ENCODE results near the gene FBXL5. TPM values are rescaled to one million over a fixed set of nuclear protein-coding genes. Genes with fewer than 3 reads are reported as not detected.

FBXL5 gene
- total RNA-seq, 1 donor = 107 TPM

DNA sequence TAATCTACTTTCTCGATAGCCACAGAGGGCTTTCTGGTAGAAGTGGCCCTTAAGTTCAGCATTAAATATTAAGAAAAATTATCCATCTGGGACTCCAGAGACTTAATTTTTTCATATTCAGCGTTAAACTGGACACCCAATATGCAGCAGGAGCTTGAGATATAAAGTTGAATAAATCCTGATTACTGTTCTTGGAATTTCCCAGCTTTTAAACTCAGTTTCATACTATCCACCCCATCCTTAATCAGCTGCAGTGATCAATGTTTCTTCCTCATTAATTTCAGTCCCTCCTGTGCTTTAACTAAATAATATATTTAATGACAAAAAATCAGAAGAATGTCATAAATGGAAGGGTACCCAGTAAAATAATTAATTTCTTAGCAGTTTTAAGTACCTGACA lies 3.6 kb upstream of the FBXL5 start:
- H3K4me3 ChIP-seq (ENCODE audit: low read depth, low read length) = no peak overlapping the region
- no peak for DNase-seq (ENCODE audit: low read depth)
- TF ChIP-seq, protein P1, sequence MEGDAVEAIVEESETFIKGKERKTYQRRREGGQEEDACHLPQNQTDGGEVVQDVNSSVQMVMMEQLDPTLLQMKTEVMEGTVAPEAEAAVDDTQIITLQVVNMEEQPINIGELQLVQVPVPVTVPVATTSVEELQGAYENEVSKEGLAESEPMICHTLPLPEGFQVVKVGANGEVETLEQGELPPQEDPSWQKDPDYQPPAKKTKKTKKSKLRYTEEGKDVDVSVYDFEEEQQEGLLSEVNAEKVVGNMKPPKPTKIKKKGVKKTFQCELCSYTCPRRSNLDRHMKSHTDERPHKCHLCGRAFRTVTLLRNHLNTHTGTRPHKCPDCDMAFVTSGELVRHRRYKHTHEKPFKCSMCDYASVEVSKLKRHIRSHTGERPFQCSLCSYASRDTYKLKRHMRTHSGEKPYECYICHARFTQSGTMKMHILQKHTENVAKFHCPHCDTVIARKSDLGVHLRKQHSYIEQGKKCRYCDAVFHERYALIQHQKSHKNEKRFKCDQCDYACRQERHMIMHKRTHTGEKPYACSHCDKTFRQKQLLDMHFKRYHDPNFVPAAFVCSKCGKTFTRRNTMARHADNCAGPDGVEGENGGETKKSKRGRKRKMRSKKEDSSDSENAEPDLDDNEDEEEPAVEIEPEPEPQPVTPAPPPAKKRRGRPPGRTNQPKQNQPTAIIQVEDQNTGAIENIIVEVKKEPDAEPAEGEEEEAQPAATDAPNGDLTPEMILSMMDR (IDR thresholded peaks at IDR 0.05; ENCODE audit: insufficient read depth, low read length) = no peak

DNA sequence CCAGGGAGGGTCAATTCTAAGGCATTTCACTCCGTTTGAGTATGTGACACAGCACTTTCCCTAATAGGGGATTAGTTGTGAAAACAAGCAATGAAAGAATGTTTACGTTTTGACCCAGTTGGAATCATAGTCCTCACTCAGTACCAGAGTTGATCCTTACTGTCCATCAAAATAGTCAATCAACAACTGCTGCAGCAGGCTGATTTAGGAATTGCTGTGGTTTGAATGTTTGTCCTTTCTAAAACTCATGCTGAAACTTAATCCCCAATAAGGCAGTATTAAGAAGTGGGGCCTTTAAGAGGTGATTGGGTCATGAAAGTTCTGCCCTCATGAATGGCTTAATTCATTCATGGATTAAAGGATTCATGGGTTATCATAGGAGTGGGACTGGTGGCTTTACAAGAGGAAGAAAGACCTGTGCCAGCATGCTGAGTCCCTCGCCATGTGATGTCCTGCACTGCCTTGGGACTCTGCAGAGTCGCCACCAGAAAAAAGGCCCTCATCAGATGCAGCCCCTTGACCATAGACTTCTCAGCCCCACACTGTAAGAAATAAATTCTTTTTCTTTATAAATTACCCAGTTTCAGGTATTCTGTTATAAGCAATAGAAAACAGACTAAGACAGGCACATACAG lies 3.1 kb upstream of the FBXL5 start:
- H3K4me3 ChIP-seq (ENCODE audit: low read depth, low read length) = no peak overlapping the region
- TF ChIP-seq, protein P1 (IDR thresholded peaks at IDR 0.05; ENCODE audit: insufficient read depth, low read length) = no peak
- DNase-seq (ENCODE audit: low read depth) = no peak

GRCh38 chr4:15657366-15657765 lies 2.2 kb upstream of the FBXL5 start:
- no peak overlapping the region for H3K4me3 ChIP-seq (ENCODE audit: low read depth, low read length)
- DNase-seq (ENCODE audit: low read depth) = peak; percentile 52
- TF ChIP-seq, protein P1 (IDR thresholded peaks at IDR 0.05; ENCODE audit: insufficient read depth, low read length) = no peak

DNA sequence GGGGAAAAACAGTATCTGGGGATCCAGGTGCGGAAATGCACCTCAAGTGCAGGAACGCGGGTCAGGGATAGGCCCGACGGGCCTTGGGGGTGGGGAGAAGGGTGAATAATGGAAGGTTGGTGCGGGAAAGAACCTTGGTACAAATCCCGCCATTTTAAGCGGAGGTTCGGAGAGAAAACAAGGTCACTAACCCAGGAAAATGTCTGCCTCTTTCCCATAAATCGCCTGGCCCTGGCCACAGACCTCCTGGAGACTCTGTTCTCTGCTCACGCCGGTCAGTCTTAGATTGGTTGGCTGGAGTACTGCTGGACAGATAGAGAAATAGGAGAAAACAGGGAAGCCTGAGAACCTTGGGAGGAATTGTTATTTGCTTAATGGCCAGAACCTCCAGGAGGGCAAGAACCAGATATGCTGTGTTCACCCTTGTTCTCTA lies 897 bp upstream of the FBXL5 start:
- TF ChIP-seq, protein P1 (IDR thresholded peaks at IDR 0.05; ENCODE audit: insufficient read depth, low read length) = no peak
- peak; percentile 41 for DNase-seq (ENCODE audit: low read depth)
- H3K4me3 ChIP-seq (ENCODE audit: low read depth, low read length) = peak overlapping the region; percentile 65

DNA sequence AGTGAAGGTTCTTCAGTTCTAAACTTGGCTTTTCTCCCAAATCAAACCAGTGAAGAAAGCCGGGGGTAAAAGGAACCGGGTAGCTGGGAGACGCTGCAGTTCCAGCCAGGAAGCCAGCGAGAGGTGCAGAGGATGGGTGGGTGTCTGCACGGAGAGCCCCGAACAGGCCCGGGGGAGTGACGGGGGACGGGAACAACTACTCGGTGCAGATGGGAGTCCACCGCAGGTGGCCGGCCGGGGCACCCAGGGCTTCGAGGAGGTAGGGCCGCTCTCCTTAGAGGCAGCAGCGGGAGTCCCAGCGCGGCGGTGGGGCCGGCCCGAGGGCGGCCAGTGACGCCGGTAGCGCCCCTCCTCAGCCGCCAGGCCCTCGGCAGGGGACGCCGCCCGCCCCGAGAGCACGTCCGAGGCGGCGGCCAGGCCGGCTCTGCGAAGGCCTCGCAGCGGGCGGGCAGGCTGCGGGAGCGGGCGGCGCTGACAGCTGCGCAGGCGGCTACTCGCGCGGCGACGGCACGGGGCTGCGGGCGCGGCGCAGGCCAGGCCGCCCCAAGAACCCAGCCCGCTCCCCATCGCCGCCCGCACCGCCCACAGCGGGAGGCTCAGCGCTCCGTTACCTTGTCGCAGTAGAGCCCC lies 449 bp downstream of the FBXL5 start:
- DNase-seq (ENCODE audit: low read depth) = peak; percentile 36
- H3K4me3 ChIP-seq (ENCODE audit: low read depth, low read length) = peak overlapping the region; percentile 84
- TF ChIP-seq, protein P1 (IDR thresholded peaks at IDR 0.05; ENCODE audit: insufficient read depth, low read length) = no peak

- peak; percentile 79 for DNase-seq (ENCODE audit: low read depth)
Measured at GRCh38 chr4:15653864-15654592, 1.1 kb downstream of the FBXL5 start.

More at GRCh38 chr4:15653864-15654592, 1.1 kb downstream of the FBXL5 start:
- TF ChIP-seq, protein P1 (IDR thresholded peaks at IDR 0.05; ENCODE audit: insufficient read depth, low read length) = no peak
- peak overlapping the region; percentile 84 for H3K4me3 ChIP-seq (ENCODE audit: low read depth, low read length)

Data from fibroblast of the aortic adventitia (primary cell).